Stimulated activated CD4-positive, alpha-beta T cell treated with anti-CD3 and anti-CD28 coated beads, Interleukin-12 subunit alpha, Interleukin-12 subunit beta, amount 100 ng/mL, for 24 hours (primary cell): Measurements from ENCODE around the gene CLDN24.

ENCODE experiments used
- DNase-seq, 2 experiments: peaks; one replicate each; pipeline ENCODE4 v3.0.0-alpha.2; 2020; ENCODE audit warnings: low read depth in 2 of 2

The CLDN24 gene

DNA sequence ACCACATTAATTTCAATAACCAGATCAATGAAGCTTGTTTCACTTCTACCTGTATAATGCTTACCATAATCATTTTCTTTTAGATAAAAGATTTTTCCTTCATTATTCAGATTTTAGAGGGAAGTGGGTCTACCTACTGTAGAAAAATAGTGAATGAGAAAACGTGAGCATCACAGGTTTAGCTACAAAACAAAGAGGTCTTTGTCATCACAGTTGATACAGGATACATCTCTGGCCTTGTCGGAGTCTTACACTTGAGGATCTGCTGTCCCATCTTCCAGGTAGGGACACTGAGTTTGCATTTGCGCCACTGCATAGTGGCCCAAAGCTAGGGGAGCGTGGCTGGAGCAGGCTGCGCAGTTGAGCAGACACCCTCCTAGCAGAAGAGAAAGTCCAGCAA lies 710 bp downstream of the CLDN24 start:
- DNase-seq: no peak

DNA sequence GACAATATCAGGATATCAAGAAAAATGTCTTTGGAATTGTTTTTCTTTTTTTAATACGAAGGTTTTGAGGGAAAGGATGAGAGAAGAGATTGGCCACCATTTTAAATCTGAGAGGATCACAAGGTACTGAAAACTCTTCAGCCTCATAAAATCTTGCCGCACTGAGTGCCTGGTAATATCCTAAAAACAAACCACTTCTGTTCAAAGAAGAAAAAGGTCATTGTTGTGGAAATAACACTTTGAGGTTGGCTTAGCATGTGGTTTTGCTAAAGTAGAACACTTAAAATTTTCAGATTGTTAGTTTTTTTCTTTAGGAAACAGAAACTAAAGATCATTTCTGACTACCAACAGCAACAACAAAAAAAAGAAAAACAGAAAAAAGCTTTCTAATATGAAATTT lies 1.1 kb downstream of the CLDN24 start:
- DNase-seq: no peak

DNA sequence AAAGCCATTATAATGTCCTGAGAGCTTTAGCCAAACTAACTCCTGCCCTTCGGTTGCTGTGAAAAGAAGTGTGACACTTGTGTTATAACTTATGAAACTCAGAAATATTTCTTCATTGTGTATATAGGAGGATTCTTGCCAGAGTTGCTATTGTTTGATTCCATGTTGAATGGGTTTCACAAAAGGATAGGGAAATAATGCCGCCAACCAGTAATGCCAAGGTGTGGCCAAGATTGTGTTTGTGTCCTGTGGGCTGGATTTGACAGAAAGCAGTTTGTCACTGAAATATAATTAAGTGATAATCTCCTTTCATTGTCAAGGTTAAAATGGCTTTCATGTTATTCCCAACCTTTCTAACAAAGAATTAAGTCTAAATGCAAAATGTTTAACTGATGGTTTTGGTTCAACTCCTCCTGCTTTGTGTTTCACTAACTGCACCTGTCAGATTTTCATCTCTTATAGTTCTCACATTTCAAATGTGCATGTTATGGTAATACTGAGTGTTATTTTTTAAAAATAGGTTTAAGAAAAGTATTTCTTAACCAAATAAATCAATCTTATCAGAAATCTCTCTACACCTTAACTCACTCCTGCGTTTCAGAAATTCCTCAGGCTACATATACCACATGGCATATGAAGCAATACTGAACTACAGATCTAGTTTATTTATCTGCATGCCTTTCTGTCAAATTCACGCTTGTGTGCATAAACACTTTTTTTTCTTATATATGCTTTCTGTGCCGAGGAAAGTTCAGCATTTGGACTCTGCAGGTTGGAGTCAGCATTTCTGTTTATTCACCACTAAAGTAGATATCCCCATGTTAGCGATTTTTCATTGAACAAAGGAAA lies 1.8 kb downstream of the CLDN24 start, which contains the start of gene CLDN22:
Gene CLDN22, minus strand, starts transcription at position 66 of the 849 bp plus-strand sequence. Its CDS starts 58 bp downstream, at position 8.
- no peak for DNase-seq

DNA sequence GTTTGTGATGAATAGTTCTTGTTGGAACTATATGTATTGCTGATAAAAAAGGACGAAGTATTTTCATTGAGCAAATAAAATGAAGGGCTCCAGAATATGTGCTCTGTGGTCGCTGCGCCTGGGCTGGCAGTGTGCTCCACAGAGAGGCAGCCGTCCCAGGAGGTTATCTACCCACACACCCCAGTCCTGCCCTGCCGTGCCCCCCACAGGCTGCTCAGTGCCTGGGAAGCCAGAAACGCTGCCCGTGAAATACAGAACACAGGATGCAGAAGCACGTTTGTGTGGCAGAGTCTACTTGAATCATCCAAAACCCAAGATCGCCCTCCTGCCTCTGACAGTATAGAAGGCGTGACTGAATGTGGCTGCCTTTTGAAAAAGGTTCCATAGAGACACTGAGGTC lies 3.6 kb downstream of the CLDN24 start:
- no peak for DNase-seq

DNA sequence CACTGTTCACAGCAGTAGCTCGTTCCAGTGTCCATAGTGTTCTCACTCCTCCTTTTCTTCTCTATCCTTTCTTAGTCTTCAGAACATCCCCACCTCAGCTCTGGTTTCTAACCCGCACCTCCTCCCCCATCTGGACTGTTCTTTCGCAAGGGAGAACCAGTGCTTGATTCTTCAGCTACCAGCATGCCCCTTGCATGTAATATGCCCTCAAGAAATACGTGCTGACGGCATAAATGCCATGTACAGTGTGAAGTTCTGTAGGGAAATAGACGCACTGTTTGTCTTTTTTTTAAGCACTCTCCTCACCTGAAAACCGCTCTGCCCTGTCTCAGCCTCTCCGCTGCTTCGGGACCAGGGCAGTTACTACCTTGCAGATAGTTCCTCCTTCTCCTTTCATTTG lies 7.4 kb downstream of the CLDN24 start:
- DNase-seq: no peak

DNA sequence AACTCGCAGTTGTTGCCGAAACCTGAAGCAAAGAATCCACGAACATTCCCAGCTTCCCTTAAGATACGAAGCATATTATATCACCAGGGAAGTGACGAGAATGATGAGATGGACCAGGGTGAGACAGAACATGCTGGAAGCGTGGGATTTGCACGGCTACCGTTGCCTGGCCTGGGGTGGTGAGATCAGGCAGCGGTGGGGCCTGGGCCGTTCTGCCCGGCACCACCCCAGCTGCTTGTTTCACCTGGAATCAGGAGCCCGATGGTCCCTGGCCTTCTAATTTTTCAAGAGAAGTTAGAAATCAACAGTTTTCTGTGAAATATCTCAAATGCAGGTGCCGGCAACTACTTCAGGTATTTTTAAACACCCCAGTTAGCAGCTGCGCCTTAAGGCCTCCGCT lies 7.9 kb downstream of the CLDN24 start:
- no peak for DNase-seq

DNA sequence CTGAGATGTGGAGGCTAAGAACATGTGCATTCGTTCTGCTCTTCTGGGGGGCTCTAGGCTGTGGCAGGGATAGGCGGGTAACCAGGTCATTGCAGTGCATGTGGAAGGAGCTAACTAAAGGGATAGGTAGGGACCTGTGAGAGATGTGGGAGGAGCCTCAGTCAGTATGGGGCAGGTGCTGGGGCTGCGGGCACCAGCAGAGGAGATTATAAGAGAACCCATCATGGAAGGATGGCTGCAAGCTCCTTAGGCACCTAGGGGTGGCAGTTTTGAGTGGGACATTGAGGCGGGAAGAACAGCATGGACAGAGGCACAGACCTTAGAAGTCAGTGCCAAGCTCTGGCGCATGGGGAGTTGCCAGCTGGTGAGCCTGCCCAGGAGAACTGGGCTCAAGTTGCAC lies 9.4 kb downstream of the CLDN24 start:
- DNase-seq: no peak

DNA sequence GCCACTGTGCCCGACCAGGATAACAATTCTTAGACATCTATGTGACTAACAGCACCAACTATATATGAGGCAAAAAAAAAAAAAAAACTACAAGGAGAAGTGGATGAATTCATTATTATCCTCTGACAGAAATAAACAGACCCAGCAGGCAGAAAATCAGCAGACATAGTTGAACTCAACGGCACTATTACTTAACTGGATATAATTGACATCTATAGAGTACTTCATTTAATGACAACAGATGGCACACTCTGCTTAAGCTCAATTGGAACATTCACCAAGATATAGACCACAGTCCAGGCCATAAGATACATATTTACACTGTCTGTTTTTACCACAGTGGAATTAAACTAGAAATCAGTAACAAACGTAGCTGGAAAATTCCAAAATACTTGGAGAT lies 15.4 kb downstream of the CLDN24 start:
- no peak for DNase-seq

DNA sequence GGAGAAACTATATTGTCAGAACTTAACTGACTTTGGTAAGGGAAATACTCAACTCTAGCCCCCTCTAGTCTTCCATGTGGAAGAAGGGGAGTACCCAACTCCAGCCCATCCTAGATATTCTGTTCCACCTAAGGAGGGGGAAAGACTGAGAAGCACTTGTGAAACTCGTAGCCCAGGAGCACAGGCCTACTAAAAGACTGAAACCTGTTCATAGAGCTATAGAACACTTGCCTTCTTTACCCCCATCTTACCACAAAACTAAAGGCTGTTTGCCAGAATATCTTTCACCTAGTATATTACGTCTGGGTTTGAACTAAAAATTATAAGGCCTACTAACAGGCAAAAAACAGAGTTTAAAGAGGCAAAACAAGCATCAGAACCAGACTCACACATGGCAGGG lies 17.7 kb downstream of the CLDN24 start:
- DNase-seq: no peak

DNA sequence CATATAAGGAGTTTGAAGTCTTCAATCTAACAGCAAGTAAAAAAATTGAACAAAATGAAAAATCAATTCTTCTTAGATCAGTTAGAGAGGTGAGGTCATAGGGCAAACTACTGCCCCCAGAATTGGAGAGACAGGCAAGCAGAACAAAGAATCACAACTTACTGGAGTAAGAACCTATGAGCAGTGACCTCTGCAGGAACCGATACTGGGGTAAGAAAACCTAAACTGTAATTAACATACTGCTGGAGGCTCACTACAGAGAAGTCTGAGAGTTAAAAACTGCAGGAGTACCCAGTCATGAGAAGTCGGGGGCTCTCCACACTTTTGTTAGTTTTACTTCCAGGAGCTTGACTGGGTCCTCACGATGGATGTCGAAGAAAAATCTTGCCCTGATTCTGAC lies 18.2 kb downstream of the CLDN24 start:
- no peak for DNase-seq

DNA sequence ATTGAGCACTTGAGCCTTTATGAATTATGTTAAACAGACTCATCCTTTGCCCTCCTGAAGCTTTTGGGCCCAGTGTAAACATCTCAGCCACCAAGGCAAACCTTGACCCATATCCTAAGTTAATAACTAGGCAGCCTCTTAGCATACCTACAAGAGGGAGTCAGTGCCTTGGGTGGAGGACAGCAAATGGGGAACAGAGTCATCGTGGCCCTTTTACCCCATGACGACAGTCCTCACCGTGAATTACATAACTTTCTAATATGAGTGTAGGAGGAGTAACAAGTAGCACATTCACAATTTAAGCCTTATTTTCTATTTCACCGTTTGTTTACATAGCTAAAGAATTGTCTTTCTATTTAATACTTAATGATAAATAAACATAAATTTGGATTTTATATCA lies 18.9 kb downstream of the CLDN24 start:
- DNase-seq: no peak

DNA sequence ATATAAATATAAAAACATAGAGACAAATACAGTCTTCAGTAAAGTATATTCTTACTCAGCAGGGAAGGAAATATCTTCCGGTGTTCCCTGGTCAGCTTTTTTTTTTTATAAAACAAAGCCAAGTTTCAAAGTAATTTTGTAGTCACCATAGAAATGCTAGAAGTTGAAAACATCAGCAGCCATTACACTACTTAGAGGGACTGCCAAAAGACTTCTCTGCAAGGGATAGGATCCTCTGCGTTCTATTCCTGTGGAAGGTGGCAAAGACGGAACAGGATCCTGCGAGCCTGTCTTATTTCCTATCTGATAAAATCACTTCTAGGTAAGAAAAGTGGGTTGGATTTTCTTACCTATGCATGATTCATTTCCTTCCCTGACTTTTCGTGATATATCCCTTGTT lies 21.6 kb downstream of the CLDN24 start:
- no peak for DNase-seq

DNA sequence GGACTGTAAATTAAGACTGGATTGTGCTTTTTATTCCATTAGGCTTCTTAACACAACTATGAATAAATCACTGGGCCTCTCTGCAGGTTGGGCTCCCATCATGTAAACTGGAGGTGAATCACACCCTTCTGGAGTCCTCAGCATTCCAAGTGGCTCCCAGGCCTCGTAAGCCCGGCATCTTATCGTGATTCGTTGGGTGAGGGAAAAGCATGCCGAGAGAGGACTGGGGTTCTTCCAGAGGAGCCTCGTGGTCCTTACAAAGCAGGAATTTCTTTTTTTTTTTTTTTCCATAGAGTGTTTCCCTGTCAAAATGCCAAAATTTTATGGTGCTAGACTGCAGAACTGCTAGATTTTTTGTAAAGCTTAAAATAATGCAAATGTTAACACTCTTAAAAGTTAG lies 22.2 kb downstream of the CLDN24 start:
- DNase-seq: no peak

DNA sequence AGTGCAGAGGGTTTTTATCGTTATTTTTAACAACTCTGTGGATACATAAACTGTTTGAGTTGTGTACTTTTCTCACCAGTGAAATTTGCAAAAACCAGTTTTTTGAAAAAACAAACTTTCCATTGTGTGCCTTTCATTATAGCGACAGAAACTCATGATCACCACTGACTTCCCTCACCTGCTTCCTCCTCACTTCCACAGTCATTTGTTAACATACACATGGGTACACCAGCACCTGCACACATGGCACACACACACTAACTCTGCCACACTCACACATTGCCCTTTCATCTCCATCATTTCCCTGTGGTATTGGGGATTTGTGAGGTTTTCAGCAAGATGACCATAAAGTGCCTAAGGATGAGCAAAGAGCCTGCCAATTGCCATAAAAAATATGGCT lies 22.8 kb downstream of the CLDN24 start:
- no peak for DNase-seq

DNA sequence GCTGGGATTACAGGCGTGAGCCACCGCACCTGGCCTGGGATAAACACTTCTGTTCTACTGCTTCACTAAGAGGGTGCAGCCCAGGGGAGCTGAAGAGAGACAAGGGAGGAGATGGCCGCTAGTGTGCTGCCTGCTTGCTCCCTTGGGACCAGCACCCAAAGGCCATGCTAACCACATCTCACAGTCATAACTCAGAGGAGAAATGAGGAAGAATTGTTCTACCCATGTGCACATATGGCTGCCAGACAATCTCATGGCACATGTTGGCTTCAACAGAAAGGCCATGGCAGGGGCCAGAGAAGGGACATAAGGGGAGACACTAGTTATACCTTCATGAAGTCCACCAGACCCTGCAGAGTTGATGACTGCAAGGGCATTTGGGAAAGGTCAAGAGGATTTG lies 24.6 kb downstream of the CLDN24 start:
- no peak for DNase-seq

DNA sequence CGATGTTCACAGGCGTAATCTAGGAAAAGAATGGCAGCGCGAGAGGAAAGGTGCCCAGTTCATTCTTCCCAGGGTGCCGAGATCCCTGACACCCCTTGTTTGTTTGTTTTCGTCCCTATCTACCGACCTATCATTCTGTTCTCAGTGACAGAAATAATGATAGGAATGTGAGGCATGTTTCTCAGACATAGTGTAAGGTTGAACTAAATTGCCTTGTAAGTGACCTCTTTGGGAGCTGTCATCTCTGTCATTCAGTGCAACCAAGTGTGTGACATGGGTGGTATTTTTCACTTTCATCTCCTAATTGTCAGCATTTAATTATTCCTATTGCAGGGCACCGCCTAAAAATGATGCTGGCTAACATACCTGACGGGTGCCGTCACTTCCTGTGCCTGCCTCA lies 26.5 kb downstream of the CLDN24 start:
- DNase-seq: no peak

DNA sequence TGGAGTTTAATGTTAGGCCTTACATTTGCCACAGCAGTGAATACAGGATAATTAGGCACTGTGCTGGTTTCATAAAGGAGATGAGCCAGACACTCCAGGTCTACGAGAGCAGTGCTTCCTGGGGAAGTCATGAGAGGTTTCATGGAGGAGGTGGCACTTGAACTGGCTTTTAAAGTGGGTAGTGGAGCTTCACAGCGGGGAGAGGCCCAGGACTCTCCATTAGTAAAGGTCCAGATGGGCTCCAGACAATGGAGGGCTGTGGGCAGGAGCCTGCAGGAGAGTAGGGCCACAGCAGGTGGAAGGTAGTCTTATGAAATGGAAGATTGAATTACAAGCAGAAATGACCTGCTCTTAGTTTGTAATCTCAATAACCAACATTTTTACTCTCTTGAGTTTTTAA lies 31.2 kb downstream of the CLDN24 start:
- no peak for DNase-seq

DNA sequence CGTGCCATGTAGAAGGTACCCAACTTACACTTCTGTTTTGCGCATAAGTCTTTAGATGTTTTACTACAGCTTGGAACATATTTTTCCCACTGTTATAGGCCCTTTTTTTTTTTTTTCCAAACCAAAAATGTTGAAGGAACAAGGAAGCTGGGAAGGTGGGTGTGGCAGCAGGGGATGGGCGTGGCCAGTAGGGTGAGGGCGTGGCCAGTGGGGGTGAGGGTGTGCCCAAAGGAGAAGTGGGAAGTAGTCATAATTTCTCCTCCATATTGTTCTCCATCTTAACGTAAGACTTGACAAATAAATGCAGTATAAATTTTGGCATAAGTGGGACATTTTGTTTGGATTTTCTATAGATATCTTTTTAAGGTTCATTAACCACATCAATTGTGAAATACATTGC lies 32.5 kb downstream of the CLDN24 start:
- DNase-seq: no peak

DNA sequence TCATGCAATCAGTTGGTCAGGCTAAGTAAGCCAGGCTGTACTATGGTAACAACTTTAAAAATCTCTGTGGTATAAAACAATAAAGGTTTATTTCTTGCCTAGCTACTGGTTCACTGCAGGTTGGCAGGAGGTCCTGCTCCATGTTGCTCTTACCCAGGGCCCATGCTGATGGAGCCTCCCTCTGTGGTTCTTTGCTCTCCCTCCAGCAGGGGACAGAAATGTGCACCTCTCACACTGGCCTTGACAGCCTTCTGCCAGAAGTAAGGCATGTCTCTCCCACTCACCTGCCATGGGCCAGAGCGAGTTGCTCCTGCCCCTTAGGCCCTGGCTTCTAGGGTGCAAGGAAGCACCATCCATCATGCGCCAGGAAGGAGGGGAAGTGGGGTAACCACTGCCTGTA lies 33.3 kb downstream of the CLDN24 start:
- DNase-seq: no peak

DNA sequence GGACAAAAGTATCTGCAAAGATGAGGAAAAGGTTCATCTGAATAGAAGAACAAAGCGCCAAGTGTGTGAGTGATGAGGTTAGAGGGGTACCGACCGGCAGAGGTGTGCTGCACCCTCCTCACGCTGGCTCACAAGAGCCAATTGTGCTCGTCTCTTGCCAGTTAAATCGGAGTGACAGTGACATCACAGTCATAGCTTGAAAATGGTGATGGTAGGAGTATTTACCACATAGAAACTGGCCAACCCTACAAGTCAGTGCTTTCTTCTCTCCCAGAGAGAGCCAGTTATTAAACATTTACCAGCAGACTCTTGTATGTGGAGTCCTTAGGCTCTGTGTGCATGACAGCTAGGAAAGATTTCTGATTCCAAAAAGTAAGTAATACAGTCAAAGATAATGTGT lies 34.5 kb downstream of the CLDN24 start:
- no peak for DNase-seq

DNA sequence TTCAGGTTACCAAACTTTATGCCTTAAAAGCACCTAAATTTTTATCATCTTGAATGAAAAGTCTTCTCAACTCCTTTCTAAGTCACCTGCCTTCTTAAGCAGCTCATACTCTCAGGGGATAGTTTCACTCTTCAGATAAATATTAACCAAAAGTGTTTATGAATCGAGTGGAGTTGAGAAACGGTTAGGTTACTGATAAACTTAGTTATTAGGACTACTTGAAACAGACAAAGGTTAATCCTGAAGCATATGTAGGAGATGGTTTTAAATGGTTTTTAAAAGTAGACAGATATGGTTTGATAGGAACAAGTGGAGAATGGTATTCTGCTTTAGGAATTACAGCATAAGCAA lies 34.9 kb downstream of the CLDN24 start:
- no peak for DNase-seq

DNA sequence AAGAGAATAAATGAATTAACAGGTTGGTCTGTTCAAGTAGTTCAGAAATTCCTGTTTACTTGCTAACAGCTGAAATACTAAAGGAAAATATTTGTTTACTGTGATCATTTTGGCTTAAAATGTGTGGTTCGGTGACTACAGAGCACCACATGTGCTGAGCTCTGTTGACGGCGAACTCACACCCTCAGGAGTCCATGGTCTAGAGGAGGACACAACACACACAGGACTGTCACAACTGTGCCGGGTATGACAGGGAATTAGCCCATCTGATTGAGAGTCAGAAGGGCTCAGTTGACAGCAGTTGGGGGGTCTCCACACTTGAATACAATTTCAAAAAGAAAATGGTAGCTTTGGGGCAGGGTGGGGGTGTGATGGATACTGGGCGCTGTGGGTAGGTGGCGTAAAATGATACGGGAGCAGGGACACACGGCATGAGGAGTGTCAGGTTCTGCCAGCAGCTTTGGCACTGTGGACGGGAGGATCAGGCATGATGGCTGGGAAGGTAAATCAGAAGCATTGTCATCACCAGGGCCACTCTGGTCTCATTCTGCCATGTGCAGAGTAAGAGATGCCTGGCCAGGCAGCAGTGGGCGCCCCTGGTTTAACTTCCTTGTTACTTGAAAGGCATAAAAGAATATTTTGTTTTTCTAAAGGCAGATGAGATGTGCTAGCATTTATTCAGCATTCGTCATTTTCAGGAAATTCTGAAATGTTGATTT lies 35.5 kb downstream of the CLDN24 start:
- no peak for DNase-seq

DNA sequence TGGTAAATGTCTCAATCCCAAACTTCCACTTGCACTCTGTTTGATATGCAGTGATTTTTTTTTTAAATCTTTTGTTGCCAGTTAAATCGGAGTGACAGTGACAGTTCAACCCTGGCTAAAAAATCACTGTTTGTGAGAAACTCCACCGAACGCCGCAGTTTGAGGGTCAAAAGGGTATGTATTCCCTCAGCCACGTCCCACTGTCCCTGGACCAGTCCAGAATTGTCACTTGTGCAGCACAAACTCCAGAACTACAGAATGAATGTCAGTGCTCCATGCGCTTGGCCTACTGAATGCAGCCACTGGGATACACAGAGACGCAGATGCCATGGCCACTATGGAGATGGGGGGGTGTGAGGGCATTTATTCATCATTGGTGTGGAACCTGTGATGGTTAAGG lies 36.3 kb downstream of the CLDN24 start:
- no peak for DNase-seq

DNA sequence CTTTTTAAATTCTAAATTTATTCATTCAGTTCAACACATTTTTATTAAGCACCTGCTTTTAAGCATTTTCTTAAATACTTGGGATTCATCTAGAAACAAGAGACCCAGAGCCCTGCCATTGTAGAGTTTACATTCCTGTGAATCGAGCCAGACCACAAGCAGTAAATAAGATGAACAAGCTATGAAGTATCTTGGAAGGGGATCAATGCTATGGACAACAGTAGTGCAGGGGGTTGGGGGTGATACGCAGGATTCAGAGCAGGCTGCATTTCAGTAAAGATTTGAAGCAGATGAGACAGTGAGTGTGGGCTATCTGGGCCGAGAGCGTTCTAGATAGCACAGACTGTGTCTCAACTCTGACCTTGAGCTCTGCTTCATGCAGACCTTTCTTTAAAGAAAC lies 37.3 kb downstream of the CLDN24 start:
- DNase-seq: no peak
